GM21526 (cell line): ENCODE data around the gene PGRMC2.

Experiments
- ATAC-seq: cut with Tn5 transposase; IDR thresholded peaks from one replicate; pipeline ENCODE4 v1.9.1; 2021; ENCODE audit warnings: moderate library complexity; ENCODE audit not compliant: unreplicated experiment, low FRiP score

PGRMC2 gene

GRCh38 chr4:128227991-128228571 is 59.5 kb downstream of the PGRMC2 start:
- ATAC-seq = no peak

DNA sequence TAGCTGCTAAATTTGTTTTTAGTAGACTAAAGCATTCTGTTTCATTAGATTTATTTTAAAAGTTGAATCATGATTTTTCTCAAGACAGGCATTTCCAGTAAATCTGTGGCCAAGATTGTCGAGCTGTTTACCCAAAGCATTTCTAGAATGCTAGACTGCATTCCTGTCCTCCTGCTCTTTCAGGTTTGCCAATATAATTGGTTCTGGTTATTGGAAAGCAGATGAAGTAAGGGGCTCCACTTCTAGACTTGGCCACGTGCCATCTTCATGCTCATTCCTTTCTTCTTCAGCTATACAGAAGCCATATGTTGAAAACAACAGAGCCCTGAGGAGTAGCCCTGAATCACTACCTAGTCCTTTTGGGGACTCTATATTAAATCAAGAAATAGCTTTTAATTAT is 62.5 kb downstream of the PGRMC2 start:
- no peak for ATAC-seq

DNA sequence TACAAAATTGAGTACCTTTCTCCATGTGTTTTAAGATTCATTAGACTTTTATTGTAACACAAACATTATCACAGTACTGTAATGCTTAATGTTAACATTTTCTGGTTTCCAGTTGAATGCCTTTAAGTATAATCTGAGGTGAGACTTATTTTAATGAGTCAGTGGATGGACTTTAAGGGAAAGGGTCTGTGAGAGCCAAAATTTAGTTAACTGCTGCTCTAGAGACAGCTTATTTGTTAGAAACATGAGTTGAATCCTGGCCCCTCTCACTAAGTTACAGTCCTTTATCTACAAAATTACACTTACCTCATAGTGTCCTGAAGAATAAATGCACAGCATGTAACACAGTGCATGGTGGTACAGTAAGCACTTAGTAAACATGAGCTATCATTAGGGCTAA is 66.0 kb downstream of the PGRMC2 start:
- no peak for ATAC-seq

DNA sequence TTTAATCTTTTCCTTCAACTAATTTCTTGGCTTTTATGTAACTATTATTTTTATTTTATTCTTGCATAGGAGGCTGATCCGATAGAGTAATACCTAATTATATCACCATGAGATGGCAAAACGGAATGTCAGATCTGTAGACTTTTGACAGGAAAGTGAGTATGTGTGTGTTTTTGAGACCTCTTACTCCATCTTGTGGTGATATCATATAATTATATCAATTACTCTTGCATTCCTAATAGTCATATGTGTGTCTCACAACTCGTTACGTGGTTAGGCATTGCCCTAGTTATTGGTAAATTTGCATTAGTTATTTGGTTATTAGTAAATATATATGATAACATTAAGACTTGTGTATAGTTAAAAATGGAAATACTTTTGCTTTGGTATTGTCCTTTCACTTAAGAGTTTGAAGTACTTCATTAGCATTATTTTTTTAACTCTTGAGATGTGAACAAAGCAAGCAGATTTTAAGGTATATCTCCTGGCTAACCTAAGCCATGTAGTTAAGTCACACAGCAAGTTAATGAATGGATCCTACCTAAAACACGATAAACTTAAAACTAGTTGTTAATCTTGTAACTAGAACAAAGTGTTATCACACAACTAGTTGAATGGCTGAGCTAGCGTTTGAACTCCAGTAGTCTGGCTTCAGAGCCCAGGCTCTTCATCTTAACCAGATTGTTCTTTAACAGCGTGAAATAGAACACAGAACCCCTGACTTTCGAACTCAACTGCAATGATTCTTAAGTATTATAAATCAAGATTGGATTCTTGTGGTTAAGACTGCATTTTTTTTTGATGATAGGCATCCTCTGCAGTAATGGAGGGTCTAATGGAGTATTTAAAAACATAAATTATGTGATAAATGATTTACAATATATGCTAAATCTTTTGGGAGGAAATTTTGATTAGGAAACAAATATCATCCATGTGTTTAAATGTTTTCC is 67.1 kb downstream of the PGRMC2 start:
- ATAC-seq = peak; percentile 82
